ENCODE measurements around the gene EIF2B4. TPM values are rescaled to one million over a fixed set of nuclear protein-coding genes. Genes with fewer than 3 reads are reported as not detected.
A peak's percentile ranks its signal among the peaks of the same experiment; 100 is the strongest.

The EIF2B4 gene
- total and polyA plus RNA-seq, 2 of the 13 experiments (the other 11 are each of a cell fraction or from before 2014, with no cell fraction given): 91.5 to 96.4 TPM

DNA sequence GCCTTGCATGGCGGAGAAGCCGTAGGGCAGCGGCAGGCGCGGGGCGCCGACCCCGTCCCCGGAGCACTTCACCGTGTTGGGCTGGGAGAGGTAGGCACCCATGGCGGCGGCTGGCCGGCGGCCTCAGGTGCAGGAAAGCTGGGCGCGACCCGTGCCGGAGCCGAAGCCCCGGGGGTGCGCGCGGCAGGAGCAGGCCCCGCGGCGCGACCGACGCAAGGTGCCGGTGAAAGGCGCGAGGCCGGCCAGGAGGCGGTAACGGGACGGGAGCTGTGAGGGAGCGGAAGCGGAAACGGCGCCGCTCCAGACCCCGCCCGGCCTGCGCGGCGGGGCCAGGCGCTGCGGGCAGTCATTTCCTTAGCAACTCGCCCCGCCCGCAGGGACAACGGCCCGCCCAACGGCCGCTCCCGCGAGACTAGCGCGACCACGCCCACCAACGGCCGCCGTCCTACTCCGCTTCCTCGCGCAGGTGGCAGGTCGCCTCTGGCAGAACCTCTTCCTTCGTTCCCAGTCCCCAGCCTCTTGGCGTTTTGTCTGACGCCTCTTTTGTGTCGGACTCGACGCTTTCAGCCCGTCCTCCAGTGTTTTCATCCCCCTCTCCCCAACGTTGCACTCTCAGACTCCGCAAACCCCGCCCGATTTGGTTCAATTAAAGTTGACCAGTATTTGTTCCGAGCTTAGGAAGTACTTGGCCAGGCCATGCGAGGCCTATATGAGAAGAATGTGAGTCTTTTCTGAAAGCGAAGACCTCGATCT lies 39.4 kb upstream of the EIF2B4 start, which contains the start of gene PPM1G (continued):
- TF ChIP-seq, protein P1, sequence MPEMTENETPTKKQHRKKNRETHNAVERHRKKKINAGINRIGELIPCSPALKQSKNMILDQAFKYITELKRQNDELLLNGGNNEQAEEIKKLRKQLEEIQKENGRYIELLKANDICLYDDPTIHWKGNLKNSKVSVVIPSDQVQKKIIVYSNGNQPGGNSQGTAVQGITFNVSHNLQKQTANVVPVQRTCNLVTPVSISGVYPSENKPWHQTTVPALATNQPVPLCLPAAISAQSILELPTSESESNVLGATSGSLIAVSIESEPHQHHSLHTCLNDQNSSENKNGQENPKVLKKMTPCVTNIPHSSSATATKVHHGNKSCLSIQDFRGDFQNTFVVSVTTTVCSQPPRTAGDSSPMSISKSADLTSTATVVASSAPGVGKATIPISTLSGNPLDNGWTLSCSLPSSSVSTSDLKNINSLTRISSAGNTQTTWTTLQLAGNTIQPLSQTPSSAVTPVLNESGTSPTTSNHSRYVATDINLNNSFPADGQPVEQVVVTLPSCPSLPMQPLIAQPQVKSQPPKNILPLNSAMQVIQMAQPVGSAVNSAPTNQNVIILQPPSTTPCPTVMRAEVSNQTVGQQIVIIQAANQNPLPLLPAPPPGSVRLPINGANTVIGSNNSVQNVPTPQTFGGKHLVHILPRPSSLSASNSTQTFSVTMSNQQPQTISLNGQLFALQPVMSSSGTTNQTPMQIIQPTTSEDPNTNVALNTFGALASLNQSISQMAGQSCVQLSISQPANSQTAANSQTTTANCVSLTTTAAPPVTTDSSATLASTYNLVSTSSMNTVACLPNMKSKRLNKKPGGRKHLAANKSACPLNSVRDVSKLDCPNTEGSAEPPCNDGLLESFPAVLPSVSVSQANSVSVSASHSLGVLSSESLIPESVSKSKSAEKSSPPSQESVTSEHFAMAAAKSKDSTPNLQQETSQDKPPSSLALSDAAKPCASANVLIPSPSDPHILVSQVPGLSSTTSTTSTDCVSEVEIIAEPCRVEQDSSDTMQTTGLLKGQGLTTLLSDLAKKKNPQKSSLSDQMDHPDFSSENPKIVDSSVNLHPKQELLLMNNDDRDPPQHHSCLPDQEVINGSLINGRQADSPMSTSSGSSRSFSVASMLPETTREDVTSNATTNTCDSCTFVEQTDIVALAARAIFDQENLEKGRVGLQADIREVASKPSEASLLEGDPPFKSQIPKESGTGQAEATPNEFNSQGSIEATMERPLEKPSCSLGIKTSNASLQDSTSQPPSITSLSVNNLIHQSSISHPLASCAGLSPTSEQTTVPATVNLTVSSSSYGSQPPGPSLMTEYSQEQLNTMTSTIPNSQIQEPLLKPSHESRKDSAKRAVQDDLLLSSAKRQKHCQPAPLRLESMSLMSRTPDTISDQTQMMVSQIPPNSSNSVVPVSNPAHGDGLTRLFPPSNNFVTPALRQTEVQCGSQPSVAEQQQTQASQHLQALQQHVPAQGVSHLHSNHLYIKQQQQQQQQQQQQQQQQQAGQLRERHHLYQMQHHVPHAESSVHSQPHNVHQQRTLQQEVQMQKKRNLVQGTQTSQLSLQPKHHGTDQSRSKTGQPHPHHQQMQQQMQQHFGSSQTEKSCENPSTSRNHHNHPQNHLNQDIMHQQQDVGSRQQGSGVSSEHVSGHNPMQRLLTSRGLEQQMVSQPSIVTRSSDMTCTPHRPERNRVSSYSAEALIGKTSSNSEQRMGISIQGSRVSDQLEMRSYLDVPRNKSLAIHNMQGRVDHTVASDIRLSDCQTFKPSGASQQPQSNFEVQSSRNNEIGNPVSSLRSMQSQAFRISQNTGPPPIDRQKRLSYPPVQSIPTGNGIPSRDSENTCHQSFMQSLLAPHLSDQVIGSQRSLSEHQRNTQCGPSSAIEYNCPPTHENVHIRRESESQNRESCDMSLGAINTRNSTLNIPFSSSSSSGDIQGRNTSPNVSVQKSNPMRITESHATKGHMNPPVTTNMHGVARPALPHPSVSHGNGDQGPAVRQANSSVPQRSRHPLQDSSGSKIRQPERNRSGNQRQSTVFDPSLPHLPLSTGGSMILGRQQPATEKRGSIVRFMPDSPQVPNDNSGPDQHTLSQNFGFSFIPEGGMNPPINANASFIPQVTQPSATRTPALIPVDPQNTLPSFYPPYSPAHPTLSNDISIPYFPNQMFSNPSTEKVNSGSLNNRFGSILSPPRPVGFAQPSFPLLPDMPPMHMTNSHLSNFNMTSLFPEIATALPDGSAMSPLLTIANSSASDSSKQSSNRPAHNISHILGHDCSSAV (CRISPR knock-in tag; IDR thresholded peaks at IDR 0.05; ENCODE audit: borderline replicate concordance): no peak
- peak; percentile 36; the same call in 1 of the 2 replicates for TF ChIP-seq IRF2 (CRISPR knock-in tag; IDR thresholded peaks at IDR 0.05)
- TF ChIP-seq, protein P2, sequence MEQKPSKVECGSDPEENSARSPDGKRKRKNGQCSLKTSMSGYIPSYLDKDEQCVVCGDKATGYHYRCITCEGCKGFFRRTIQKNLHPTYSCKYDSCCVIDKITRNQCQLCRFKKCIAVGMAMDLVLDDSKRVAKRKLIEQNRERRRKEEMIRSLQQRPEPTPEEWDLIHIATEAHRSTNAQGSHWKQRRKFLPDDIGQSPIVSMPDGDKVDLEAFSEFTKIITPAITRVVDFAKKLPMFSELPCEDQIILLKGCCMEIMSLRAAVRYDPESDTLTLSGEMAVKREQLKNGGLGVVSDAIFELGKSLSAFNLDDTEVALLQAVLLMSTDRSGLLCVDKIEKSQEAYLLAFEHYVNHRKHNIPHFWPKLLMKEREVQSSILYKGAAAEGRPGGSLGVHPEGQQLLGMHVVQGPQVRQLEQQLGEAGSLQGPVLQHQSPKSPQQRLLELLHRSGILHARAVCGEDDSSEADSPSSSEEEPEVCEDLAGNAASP (CRISPR knock-in tag; IDR thresholded peaks at IDR 0.05; ENCODE audit: borderline replicate concordance): 0 out of 2 replicates have a peak, but pooled peaks have one; percentile 9
- peak; percentile 84 for TF ChIP-seq SP2 (CRISPR knock-in tag; IDR thresholded peaks at IDR 0.05)
- TF ChIP-seq, protein P3, sequence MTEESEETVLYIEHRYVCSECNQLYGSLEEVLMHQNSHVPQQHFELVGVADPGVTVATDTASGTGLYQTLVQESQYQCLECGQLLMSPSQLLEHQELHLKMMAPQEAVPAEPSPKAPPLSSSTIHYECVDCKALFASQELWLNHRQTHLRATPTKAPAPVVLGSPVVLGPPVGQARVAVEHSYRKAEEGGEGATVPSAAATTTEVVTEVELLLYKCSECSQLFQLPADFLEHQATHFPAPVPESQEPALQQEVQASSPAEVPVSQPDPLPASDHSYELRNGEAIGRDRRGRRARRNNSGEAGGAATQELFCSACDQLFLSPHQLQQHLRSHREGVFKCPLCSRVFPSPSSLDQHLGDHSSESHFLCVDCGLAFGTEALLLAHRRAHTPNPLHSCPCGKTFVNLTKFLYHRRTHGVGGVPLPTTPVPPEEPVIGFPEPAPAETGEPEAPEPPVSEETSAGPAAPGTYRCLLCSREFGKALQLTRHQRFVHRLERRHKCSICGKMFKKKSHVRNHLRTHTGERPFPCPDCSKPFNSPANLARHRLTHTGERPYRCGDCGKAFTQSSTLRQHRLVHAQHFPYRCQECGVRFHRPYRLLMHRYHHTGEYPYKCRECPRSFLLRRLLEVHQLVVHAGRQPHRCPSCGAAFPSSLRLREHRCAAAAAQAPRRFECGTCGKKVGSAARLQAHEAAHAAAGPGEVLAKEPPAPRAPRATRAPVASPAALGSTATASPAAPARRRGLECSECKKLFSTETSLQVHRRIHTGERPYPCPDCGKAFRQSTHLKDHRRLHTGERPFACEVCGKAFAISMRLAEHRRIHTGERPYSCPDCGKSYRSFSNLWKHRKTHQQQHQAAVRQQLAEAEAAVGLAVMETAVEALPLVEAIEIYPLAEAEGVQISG (CRISPR knock-in tag; IDR thresholded peaks at IDR 0.05): peak; percentile 94
- TF ChIP-seq PHF8 (CRISPR knock-in tag; IDR thresholded peaks at IDR 0.05): peak; percentile 95
- TF ChIP-seq NFYC (CRISPR knock-in tag; IDR thresholded peaks at IDR 0.05): peak; percentile 45
- TF ChIP-seq GATAD2A (CRISPR knock-in tag; IDR thresholded peaks at IDR 0.05): peak; percentile 56; the same call in 1 of the 2 replicates
- no peak for TF ChIP-seq CEBPZ (IDR thresholded peaks at IDR 0.05; ENCODE audit: low read length)
- peak; percentile 88 for TF ChIP-seq DR1 (CRISPR knock-in tag; IDR thresholded peaks at IDR 0.05)
- TF ChIP-seq, protein P4, sequence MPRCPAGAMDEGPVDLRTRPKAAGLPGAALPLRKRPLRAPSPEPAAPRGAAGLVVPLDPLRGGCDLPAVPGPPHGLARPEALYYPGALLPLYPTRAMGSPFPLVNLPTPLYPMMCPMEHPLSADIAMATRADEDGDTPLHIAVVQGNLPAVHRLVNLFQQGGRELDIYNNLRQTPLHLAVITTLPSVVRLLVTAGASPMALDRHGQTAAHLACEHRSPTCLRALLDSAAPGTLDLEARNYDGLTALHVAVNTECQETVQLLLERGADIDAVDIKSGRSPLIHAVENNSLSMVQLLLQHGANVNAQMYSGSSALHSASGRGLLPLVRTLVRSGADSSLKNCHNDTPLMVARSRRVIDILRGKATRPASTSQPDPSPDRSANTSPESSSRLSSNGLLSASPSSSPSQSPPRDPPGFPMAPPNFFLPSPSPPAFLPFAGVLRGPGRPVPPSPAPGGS (CRISPR knock-in tag; IDR thresholded peaks at IDR 0.05): peak; percentile 93
